Endothelial cell of umbilical vein (primary cell): ENCODE data around the gene THSD4.

Experiments
- EZH2 ChIP-seq: IDR thresholded peaks from 2 replicates; pipeline ENCODE4 v1.6.1; 2012; ENCODE audit warnings: borderline replicate concordance, low read depth, mild to moderate bottlenecking, moderate library complexity, low read length, inconsistent platforms; ENCODE audit not compliant: severe bottlenecking
- FOS ChIP-seq: IDR thresholded peaks from 2 replicates; pipeline ENCODE4 v1.6.1; 2011; ENCODE audit warnings: mild to moderate bottlenecking, low read length, moderate library complexity, borderline replicate concordance; ENCODE audit not compliant: insufficient read depth
- MYC ChIP-seq: IDR thresholded peaks from one replicate; pipeline ENCODE4 v1.6.1; 2011; ENCODE audit warnings: mild to moderate bottlenecking, low read depth, low read length
- POLR2A ChIP-seq: IDR thresholded peaks from 2 replicates; pipeline ENCODE4 v1.6.1; 2012; ENCODE audit warnings: low read depth, mild to moderate bottlenecking, control low read depth, low read length
- POLR2AphosphoS5 ChIP-seq: IDR thresholded peaks from 2 replicates; pipeline ENCODE4 v1.6.1; 2012; ENCODE audit warnings: low read depth, mild to moderate bottlenecking, control low read depth, low read length, moderate library complexity; ENCODE audit not compliant: insufficient read depth
- TF ChIP-seq, protein P1 (sequence below), 2 donors: IDR thresholded peaks; 1 replicate in 1 of 2; 2 replicates in 1 of 2; pipeline ENCODE4 v1.5.1; 2011; ENCODE audit warnings: low read length in 2 of 2, mild to moderate bottlenecking in 2 of 2, moderate library complexity in 2 of 2, control low read depth in 1 of 2, inconsistent platforms in 1 of 2, low read depth in 1 of 2; ENCODE audit not compliant: insufficient read depth in 1 of 2; ENCODE audit errors: extremely low read depth in 1 of 2
- TF ChIP-seq, protein P2 (sequence below): IDR thresholded peaks from 2 replicates; pipeline ENCODE4 v1.6.1; 2011; ENCODE audit not compliant: insufficient read depth, insufficient read length

DNA sequence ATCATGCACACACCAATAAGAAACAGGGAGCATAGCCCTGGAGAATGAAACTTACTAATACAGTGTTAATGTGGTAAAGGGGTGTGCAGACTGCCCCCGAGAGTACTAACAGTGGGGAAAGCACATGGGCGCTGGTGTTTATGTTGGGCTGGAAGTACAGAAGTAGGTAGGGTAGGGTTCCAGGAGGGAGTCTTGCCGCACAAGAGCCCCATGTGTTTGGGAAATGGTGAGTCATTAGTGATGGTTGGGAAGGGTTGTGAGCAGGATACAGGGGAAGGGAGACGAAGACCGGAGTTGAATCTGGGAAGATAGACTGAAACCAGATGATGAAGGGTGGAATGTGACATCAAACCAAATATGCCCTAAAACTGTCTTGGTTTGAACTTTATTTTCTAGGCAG, 117.1 kb downstream of the THSD4 start:
- no peak for TF ChIP-seq POLR2AphosphoS5
- TF ChIP-seq, protein P1, sequence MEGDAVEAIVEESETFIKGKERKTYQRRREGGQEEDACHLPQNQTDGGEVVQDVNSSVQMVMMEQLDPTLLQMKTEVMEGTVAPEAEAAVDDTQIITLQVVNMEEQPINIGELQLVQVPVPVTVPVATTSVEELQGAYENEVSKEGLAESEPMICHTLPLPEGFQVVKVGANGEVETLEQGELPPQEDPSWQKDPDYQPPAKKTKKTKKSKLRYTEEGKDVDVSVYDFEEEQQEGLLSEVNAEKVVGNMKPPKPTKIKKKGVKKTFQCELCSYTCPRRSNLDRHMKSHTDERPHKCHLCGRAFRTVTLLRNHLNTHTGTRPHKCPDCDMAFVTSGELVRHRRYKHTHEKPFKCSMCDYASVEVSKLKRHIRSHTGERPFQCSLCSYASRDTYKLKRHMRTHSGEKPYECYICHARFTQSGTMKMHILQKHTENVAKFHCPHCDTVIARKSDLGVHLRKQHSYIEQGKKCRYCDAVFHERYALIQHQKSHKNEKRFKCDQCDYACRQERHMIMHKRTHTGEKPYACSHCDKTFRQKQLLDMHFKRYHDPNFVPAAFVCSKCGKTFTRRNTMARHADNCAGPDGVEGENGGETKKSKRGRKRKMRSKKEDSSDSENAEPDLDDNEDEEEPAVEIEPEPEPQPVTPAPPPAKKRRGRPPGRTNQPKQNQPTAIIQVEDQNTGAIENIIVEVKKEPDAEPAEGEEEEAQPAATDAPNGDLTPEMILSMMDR (IDR thresholded peaks at IDR 0.05; ENCODE audit: extremely low read depth in 1 of 2, insufficient read depth in 1 of 2, low read depth in 1 of 2, low read length in 2 of 2): no peak
- no peak for TF ChIP-seq FOS
- TF ChIP-seq POLR2A: no peak
- TF ChIP-seq, protein P2, sequence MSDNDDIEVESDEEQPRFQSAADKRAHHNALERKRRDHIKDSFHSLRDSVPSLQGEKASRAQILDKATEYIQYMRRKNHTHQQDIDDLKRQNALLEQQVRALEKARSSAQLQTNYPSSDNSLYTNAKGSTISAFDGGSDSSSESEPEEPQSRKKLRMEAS: no peak
- TF ChIP-seq EZH2: no peak
- TF ChIP-seq MYC: no peak
